H1 (cell line): ENCODE results near the gene ZNF148. TPM values are rescaled to one million over a fixed set of nuclear protein-coding genes. Genes with fewer than 3 reads are reported as not detected.

ENCODE experiments used
- BRCA1 ChIP-seq: IDR thresholded peaks from 2 replicates; pipeline ENCODE4 v1.6.1; 2012; ENCODE audit warnings: low read depth, low read length, improper control_type of control experiment
- polyA plus RNA-seq, 7 experiments: library from polyadenylated mRNA; depleted of rRNA in 3 of 7; stranded (reverse) in 5 of 7; unstranded in 2 of 7; fragments of >200 nt in 5 of 7; fragments of 200-250 nt in 2 of 7; gene quantifications; 1 replicate in 5 of 7; 2 replicates in 1 of 7; 4 replicates in 1 of 7; pipeline versions ENCODE4 v1.2.1 to v1.2.3, GENCODE V29; 2011 to 2013; ENCODE audit warnings: missing spikeins in 2 of 7, mixed read lengths in 2 of 7
- total RNA-seq: library from RNA; stranded (reverse); fragmentation: NEBNext Ultra II Directional; extraction: Animal tissue kit (Norgen Biotek cat#: 25700); gene quantifications from 2 replicates; pipeline ENCODE4 v1.2.1, GENCODE V29; 2021

Gene ZNF148
- total and polyA plus RNA-seq, 2 of the 8 experiments (the other 6 are each of a cell fraction or from before 2014, with no cell fraction given): 3.7 to 22.6 TPM

DNA sequence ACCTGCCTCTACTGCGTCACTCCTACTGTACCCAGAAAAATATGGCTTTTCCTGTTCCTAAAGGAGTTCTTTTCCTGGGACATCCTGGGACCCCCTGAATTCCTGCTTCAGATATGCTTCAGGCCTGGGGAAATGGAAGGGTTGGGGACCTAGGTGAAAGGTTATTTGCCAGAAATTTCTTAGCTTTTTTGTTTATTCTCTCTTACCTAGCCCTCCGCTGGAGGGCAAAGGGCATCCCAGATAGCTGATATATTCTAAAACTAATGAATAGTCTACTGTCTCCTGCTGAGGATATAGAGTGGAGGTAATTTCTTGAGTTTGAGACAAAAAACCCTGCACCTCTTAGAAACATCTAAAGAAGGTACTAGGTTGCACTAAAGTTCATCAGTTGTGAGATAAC lies 3.6 kb upstream of the ZNF148 start (continued):
- TF ChIP-seq BRCA1: no peak
